Measurements from ENCODE around the gene GSC. TPM values are rescaled to one million over a fixed set of nuclear protein-coding genes. Genes with fewer than 3 reads are reported as not detected.

GSC gene
- total RNA-seq, 1 experiment from 2014 or later: not detected

- ATAC-seq (no peak), DNase-seq (no peak)
- Histone ChIP-seq H3K36me3 (ENCODE audit: low read depth, low read length) (no peaks in the 10 kb centered on the region), H3K4me2 (ENCODE audit: low read length) (no peak overlapping the region), H3K27ac (ENCODE audit: low read length) (no peak overlapping the region), H3K27me3 (ENCODE audit: low read length) (0 out of 2 replicates have a peak, but pooled peaks cover 4% of the 10 kb centered on the region), H3K9ac (ENCODE audit: low read length) (no peak overlapping the region), H3K9me3 (ENCODE audit: low read length) (no peaks in the 10 kb centered on the region), H4K20me1 (ENCODE audit: low read length) (no peaks in the 10 kb centered on the region), H3K79me2 (ENCODE audit: low read length) (no peaks in the 10 kb centered on the region), H2AFZ (ENCODE audit: low read length) (no peak overlapping the region), H3K4me1 (ENCODE audit: insufficient read depth, low read length) (no peaks in the 10 kb centered on the region), H3K4me3 (ENCODE audit: low read length) (no peak overlapping the region), H3F3A (ENCODE audit: low read length, unreplicated experiment) (no peaks in the 10 kb centered on the region), H3K9me2 (replicated peaks; ENCODE audit: low read length) (no peaks in the 10 kb centered on the region)
- ChIA-PET CTCF (no interaction called here), POLR2A (ENCODE audit: unreplicated experiment) (no interaction called here)
- BruUV-seq (replicated peaks): no TSS peak
- TF ChIP-seq CTCF (conservative IDR thresholded peaks at IDR 0.05; ENCODE audit: low read depth, low read length) (no peak), EZH2 (IDR thresholded peaks at IDR 0.05; ENCODE audit: low read length, unreplicated experiment) (no peak)
- intact Hi-C loops (cut with micrococcal nuclease): no loop called here
Observed at GRCh38 chr14:94793901-94794300, 24.0 kb upstream of the GSC start.

- no peak overlapping the region for H3K4me3 ChIP-seq (ENCODE audit: low read length)
- no peaks in the 10 kb centered on the region for H3K4me1 ChIP-seq (ENCODE audit: insufficient read depth, low read length)
- no peaks in the 10 kb centered on the region for H3K9me2 ChIP-seq (replicated peaks; ENCODE audit: low read length)
- H3K27me3 ChIP-seq (ENCODE audit: low read length): 0 out of 2 replicates have a peak, but pooled peaks cover 9% of the 10 kb centered on the region
- POLR2A ChIA-PET (ENCODE audit: unreplicated experiment): no interaction called here
- H3K79me2 ChIP-seq (ENCODE audit: low read length): no peaks in the 10 kb centered on the region
- H3K9me3 ChIP-seq (ENCODE audit: low read length): no peaks in the 10 kb centered on the region
- intact Hi-C loops (cut with micrococcal nuclease): no loop called here
- no peaks in the 10 kb centered on the region for H3F3A ChIP-seq (ENCODE audit: low read length, unreplicated experiment)
- H3K27ac ChIP-seq (ENCODE audit: low read length): no peak overlapping the region
- BruUV-seq (replicated peaks): no TSS peak
- no peak for DNase-seq
- H4K20me1 ChIP-seq (ENCODE audit: low read length): no peaks in the 10 kb centered on the region
- CTCF ChIA-PET: no interaction called here
- no peak overlapping the region for H3K9ac ChIP-seq (ENCODE audit: low read length)
- no peak for ATAC-seq
- H3K36me3 ChIP-seq (ENCODE audit: low read depth, low read length): no peaks in the 10 kb centered on the region
- no peak overlapping the region for H2AFZ ChIP-seq (ENCODE audit: low read length)
- H3K4me2 ChIP-seq (ENCODE audit: low read length): no peak overlapping the region
- TF ChIP-seq EZH2phosphoT487 (IDR thresholded peaks at IDR 0.05; ENCODE audit: borderline replicate concordance, low read length) (no peak), CTCF (conservative IDR thresholded peaks at IDR 0.05; ENCODE audit: low read depth, low read length) (no peak), EZH2 (IDR thresholded peaks at IDR 0.05; ENCODE audit: low read length, unreplicated experiment) (no peak)
Observed at GRCh38 chr14:94787655-94788054, 17.7 kb upstream of the GSC start.

DNA sequence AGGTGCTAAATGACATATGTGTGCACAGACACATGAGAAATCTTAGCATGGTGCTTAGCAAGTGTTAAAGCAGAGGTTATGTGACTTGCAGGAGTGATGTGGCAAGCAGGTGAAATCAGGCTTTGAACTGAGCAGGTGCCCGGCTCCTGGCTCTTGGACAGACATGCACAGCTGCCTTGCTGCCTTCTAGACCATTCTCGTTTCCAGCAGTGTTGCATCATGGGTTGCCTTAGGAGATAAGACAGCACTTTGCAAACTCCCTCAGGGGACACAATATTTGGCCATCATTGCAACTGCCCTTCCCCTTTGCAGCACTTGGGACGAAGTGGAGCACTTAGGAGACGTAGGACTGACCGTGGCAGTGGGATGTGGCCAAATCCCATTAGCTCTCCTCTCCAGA, 17.2 kb upstream of the GSC start:
- Histone ChIP-seq H3K27ac (ENCODE audit: low read length) (no peak overlapping the region), H3K79me2 (ENCODE audit: low read length) (no peaks in the 10 kb centered on the region), H4K20me1 (ENCODE audit: low read length) (no peaks in the 10 kb centered on the region), H3K4me3 (ENCODE audit: low read length) (no peak overlapping the region), H3K9me2 (replicated peaks; ENCODE audit: low read length) (no peaks in the 10 kb centered on the region), H3K36me3 (ENCODE audit: low read depth, low read length) (no peaks in the 10 kb centered on the region), H3K9ac (ENCODE audit: low read length) (no peak overlapping the region), H3K9me3 (ENCODE audit: low read length) (no peaks in the 10 kb centered on the region), H3K27me3 (ENCODE audit: low read length) (0 out of 2 replicates have a peak, but pooled peaks cover 9% of the 10 kb centered on the region), H3F3A (ENCODE audit: low read length, unreplicated experiment) (no peaks in the 10 kb centered on the region), H3K4me1 (ENCODE audit: insufficient read depth, low read length) (no peaks in the 10 kb centered on the region), H2AFZ (ENCODE audit: low read length) (no peak overlapping the region), H3K4me2 (ENCODE audit: low read length) (no peak overlapping the region)
- BruUV-seq (replicated peaks): no TSS peak
- ChIA-PET POLR2A (ENCODE audit: unreplicated experiment) (no interaction called here), CTCF (no interaction called here)
- intact Hi-C loops (cut with micrococcal nuclease): no loop called here
- ATAC-seq (no peak), DNase-seq (no peak)
- no peak for TF ChIP-seq EZH2 (IDR thresholded peaks at IDR 0.05; ENCODE audit: low read length, unreplicated experiment)
- no peak for TF ChIP-seq CTCF (conservative IDR thresholded peaks at IDR 0.05; ENCODE audit: low read depth, low read length)
- TF ChIP-seq EZH2phosphoT487 (IDR thresholded peaks at IDR 0.05; ENCODE audit: borderline replicate concordance, low read length): no peak

All from PC-3 (cell line).